GM23338 (cell line): Measurements from ENCODE around the gene TANGO2. TPM values are rescaled to one million over a fixed set of nuclear protein-coding genes. Genes with fewer than 3 reads are reported as not detected.

Experiments
- ATAC-seq: fragments of 200-7000 bp; cut with Tn5 transposase; 3 replicates; pipeline ENCODE4 v1.9.1; 2020
- DNase-seq: peaks from one replicate; pipeline ENCODE4 v3.0.0-alpha.2; 2015; ENCODE audit warnings: low spot score
- H2AFZ ChIP-seq: fragments of 200-600 bp; sonication (generic); 2 replicates; pipeline ENCODE4 v1.8.0; 2016; ENCODE audit warnings: antibody characterized with exemption, mild to moderate bottlenecking, moderate library complexity
- H3F3A ChIP-seq: fragments of 200-600 bp; sonication (generic); replicated peaks from 2 replicates; pipeline ENCODE4 v1.8.0; 2017; ENCODE audit warnings: antibody characterized with exemption, mixed run types, low read depth
- H3K27ac ChIP-seq: fragments of 200-600 bp; sonication (generic); 2 replicates; pipeline ENCODE4 v1.6.1; 2016; ENCODE audit warnings: low read depth
- H3K27me3 ChIP-seq: fragments of 200-600 bp; sonication (generic); 2 replicates; pipeline ENCODE4 v1.8.0; 2016; ENCODE audit warnings: mild to moderate bottlenecking, mixed run types, moderate library complexity; ENCODE audit not compliant: insufficient read depth
- H3K36me3 ChIP-seq: fragments of 200-600 bp; sonication (generic); 2 replicates; pipeline ENCODE4 v1.8.0; 2016; ENCODE audit warnings: mild to moderate bottlenecking; ENCODE audit not compliant: insufficient read depth
- H3K4me1 ChIP-seq: fragments of 200-600 bp; sonication (generic); 2 replicates; pipeline ENCODE4 v1.8.0; 2016; ENCODE audit warnings: mild to moderate bottlenecking, moderate library complexity; ENCODE audit not compliant: insufficient read depth
- H3K4me2 ChIP-seq: fragments of 200-600 bp; sonication (generic); 2 replicates; pipeline ENCODE4 v1.7.1; 2017; ENCODE audit warnings: mixed run types
- H3K4me3 ChIP-seq: fragments of 200-600 bp; sonication (generic); 2 replicates; pipeline ENCODE4 v1.6.1; 2016; ENCODE audit warnings: mixed run types
- H3K79me2 ChIP-seq: fragments of 200-600 bp; sonication (generic); replicated peaks from 2 replicates; pipeline ENCODE4 v1.8.0; 2017; ENCODE audit warnings: mild to moderate bottlenecking; ENCODE audit not compliant: insufficient read depth
- H3K9me2 ChIP-seq: fragments of 200-600 bp; sonication (generic); 2 replicates; pipeline ENCODE4 v1.8.0; 2017; ENCODE audit not compliant: insufficient read depth
- H4K20me1 ChIP-seq: fragments of 200-600 bp; sonication (generic); replicated peaks from 2 replicates; pipeline ENCODE4 v1.8.0; 2017; ENCODE audit warnings: mild to moderate bottlenecking; ENCODE audit not compliant: insufficient read depth
- H3K27ac Mint-ChIP-seq: 2 replicates; pipeline ENCODE4 v1.8.0; 2020; ENCODE audit warnings: inconsistent platforms, mild to moderate bottlenecking, moderate library complexity, mixed read lengths
- H3K27me3 Mint-ChIP-seq: 3 replicates; pipeline ENCODE4 v1.8.0; 2022; ENCODE audit warnings: low read depth, mild to moderate bottlenecking, moderate library complexity, mixed read lengths, inconsistent platforms; ENCODE audit not compliant: insufficient read depth, poor library complexity
- H3K36me3 Mint-ChIP-seq: 3 replicates; pipeline ENCODE4 v1.8.0; 2021; ENCODE audit warnings: low read depth, mild to moderate bottlenecking, inconsistent platforms, moderate library complexity, mixed read lengths
- H3K4me1 Mint-ChIP-seq: 3 replicates; pipeline ENCODE4 v1.8.0; 2020; ENCODE audit warnings: mild to moderate bottlenecking, inconsistent platforms, mixed read lengths
- H3K4me3 Mint-ChIP-seq: 3 replicates; pipeline ENCODE4 v1.8.0; 2021; ENCODE audit warnings: moderate library complexity, mild to moderate bottlenecking, inconsistent platforms, mixed read lengths
- H3K9me3 Mint-ChIP-seq: 3 replicates; pipeline ENCODE4 v1.8.0; 2020; ENCODE audit warnings: moderate library complexity, mild to moderate bottlenecking, inconsistent platforms, mixed read lengths
- CREB1 ChIP-seq: fragments of 250-450 bp; sonication (Bioruptor Pico); IDR thresholded peaks from 2 replicates; pipeline ENCODE4 v1.5.0; 2020; ENCODE audit warnings: low read depth, mild to moderate bottlenecking, moderate library complexity
- EZH2 ChIP-seq: fragments of 200-600 bp; sonication (generic); IDR thresholded peaks from one replicate; pipeline ENCODE4 v1.8.0; 2017; ENCODE audit warnings: antibody characterized with exemption, mild to moderate bottlenecking, low read depth; ENCODE audit not compliant: unreplicated experiment
- EZH2phosphoT487 ChIP-seq: fragments of 200-600 bp; sonication (generic); IDR thresholded peaks from one replicate; pipeline ENCODE4 v1.8.1; 2018; ENCODE audit warnings: antibody characterized with exemption; ENCODE audit not compliant: unreplicated experiment
- JUNB ChIP-seq: IDR thresholded peaks from one replicate; pipeline ENCODE4 v1.6.1; 2016; ENCODE audit warnings: antibody characterized with exemption; ENCODE audit not compliant: unreplicated experiment
- NANOG ChIP-seq: IDR thresholded peaks from 2 replicates; pipeline ENCODE4 v1.6.1; 2016; ENCODE audit warnings: antibody characterized with exemption, borderline replicate concordance
- POLR2AphosphoS5 ChIP-seq: IDR thresholded peaks from 2 replicates; pipeline ENCODE4 v1.6.1; 2016; ENCODE audit warnings: antibody characterized with exemption, low read depth
- STAT1 ChIP-seq: IDR thresholded peaks from one replicate; pipeline ENCODE4 v1.6.1; 2016; ENCODE audit warnings: antibody characterized with exemption; ENCODE audit not compliant: unreplicated experiment
- polyA plus RNA-seq: library from polyadenylated mRNA; unstranded; fragments of >200 nt; fragmentation: Nextera tagmentation; extraction: Ambion mirVana; gene quantifications from 2 replicates; pipeline ENCODE4 v1.2.1, GENCODE V29; 2016
- total RNA-seq: library from RNA; depleted of rRNA; stranded (reverse); fragments of >200 nt; shearing (Covaris generic); gene quantifications from 2 replicates; pipeline ENCODE4 v1.2.3, GENCODE V29; 2014
- TF ChIP-seq, protein P1 (sequence below): fragments of 250-450 bp; sonication (Bioruptor Pico); IDR thresholded peaks from 2 replicates; pipeline ENCODE4 v1.5.0; 2020; ENCODE audit warnings: mild to moderate bottlenecking, moderate library complexity

TANGO2 gene
- total and polyA plus RNA-seq, 2 experiments from 2014 or later, result 6.9 to 15.0 TPM

DNA sequence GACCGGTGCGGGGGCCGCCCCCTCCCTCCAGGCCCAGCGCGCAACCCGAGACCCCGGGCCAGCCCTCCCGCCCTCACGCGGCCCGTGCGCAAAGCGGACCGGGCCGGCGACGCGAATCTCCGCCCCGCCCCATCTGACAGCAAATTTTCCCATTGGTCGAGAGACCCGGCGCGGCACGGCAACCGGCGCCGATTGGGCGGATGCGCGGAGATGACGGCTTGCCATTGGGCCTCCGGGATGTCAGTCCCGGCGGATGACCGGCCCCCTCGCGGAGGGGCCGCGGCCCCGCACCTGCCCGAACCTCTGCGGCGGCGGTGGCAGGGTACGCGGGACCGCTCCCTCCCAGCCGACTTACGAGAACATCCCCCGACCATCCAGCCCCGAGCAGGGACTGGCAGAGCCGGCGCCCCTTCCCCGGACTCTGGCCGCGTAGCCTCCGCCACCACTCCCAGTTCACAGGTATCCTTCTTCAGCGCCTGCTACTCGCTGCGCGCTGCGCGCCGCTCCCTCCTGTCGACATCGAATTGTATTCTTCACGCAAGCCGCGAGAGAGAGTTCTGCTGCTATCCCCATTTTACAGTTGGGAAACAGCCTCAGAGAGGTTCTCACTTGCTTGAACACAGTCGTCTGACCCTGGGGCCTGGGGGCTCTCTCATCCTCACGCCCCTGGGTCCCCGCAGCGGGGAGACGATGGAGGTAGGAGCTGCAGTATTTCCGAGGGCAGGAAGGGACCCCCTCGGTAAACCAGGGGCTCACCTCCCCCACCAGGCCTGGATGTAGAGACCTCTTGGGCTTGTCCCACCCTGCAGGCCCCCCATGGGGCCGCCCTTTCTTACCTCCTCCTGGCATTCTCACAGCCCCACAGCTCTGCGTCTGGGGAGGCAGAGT is 3.9 kb upstream of the TANGO2 start, which contains the start of gene ARVCF:
Gene ARVCF, minus strand, starts transcription at position 90 of the 888 bp plus-strand sequence. CDS start 26,029 bp downstream, outside the sequence.
- Histone ChIP-seq H3K4me2 (peak within 1 kb of the TSS; percentile 96), H3K36me3 (no peaks in the 10 kb centered on the region), H3K27me3 (peaks cover 46% of the 10 kb centered on the region), H3K4me1 (peaks cover 15% of the 10 kb centered on the region; the same call in 1 of the 2 replicates), H3K9me2 (no peaks in the 10 kb centered on the region), H2AFZ (peak within 1 kb of the TSS; percentile 99), H3K27ac (no peak within 1 kb of the TSS), H4K20me1 (no peaks in the 10 kb centered on the region), H3K4me3 (peak within 1 kb of the TSS; percentile 87), H3F3A (no peaks in the 10 kb centered on the region), H3K79me2 (no peaks in the 10 kb centered on the region)
- DNase-seq (peak; percentile 97), ATAC-seq (peak; percentile 58)
- Mint-ChIP-seq H3K4me3 (peak within 1 kb of the TSS; percentile 85), H3K27ac (no peak within 1 kb of the TSS), H3K36me3 (no peaks in the 10 kb centered on the region; the same call in 2 of the 3 replicates), H3K9me3 (no peaks in the 10 kb centered on the region), H3K4me1 (peaks cover 8% of the 10 kb centered on the region), H3K27me3 (peaks cover 45% of the 10 kb centered on the region)
- TF ChIP-seq, protein P1, sequence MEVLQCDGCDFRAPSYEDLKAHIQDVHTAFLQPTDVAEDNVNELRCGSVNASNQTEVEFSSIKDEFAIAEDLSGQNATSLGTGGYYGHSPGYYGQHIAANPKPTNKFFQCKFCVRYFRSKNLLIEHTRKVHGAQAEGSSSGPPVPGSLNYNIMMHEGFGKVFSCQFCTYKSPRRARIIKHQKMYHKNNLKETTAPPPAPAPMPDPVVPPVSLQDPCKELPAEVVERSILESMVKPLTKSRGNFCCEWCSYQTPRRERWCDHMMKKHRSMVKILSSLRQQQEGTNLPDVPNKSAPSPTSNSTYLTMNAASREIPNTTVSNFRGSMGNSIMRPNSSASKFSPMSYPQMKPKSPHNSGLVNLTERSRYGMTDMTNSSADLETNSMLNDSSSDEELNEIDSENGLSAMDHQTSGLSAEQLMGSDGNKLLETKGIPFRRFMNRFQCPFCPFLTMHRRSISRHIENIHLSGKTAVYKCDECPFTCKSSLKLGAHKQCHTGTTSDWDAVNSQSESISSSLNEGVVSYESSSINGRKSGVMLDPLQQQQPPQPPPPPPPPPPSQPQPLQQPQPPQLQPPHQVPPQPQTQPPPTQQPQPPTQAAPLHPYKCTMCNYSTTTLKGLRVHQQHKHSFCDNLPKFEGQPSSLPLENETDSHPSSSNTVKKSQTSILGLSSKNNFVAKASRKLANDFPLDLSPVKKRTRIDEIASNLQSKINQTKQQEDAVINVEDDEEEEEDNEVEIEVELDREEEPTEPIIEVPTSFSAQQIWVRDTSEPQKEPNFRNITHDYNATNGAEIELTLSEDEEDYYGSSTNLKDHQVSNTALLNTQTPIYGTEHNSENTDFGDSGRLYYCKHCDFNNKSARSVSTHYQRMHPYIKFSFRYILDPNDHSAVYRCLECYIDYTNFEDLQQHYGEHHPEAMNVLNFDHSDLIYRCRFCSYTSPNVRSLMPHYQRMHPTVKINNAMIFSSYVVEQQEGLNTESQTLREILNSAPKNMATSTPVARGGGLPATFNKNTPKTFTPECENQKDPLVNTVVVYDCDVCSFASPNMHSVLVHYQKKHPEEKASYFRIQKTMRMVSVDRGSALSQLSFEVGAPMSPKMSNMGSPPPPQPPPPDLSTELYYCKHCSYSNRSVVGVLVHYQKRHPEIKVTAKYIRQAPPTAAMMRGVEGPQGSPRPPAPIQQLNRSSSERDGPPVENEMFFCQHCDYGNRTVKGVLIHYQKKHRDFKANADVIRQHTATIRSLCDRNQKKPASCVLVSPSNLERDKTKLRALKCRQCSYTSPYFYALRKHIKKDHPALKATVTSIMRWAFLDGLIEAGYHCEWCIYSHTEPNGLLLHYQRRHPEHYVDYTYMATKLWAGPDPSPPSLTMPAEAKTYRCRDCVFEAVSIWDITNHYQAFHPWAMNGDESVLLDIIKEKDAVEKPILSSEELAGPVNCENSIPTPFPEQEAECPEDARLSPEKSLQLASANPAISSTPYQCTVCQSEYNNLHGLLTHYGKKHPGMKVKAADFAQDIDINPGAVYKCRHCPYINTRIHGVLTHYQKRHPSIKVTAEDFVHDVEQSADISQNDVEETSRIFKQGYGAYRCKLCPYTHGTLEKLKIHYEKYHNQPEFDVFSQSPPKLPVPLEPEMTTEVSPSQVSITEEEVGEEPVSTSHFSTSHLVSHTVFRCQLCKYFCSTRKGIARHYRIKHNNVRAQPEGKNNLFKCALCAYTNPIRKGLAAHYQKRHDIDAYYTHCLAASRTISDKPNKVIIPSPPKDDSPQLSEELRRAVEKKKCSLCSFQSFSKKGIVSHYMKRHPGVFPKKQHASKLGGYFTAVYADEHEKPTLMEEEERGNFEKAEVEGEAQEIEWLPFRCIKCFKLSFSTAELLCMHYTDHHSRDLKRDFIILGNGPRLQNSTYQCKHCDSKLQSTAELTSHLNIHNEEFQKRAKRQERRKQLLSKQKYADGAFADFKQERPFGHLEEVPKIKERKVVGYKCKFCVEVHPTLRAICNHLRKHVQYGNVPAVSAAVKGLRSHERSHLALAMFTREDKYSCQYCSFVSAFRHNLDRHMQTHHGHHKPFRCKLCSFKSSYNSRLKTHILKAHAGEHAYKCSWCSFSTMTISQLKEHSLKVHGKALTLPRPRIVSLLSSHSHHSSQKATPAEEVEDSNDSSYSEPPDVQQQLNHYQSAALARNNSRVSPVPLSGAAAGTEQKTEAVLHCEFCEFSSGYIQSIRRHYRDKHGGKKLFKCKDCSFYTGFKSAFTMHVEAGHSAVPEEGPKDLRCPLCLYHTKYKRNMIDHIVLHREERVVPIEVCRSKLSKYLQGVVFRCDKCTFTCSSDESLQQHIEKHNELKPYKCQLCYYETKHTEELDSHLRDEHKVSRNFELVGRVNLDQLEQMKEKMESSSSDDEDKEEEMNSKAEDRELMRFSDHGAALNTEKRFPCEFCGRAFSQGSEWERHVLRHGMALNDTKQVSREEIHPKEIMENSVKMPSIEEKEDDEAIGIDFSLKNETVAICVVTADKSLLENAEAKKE (CRISPR knock-in tag), result no peak
- TF ChIP-seq NANOG (no peak), JUNB (no peak), CREB1 (peak; percentile 78), EZH2 (peak; percentile 45), STAT1 (no peak), EZH2phosphoT487 (no peak), POLR2AphosphoS5 (peak; percentile 35; the same call in 1 of the 2 replicates)
